ENCODE results near the gene PHEX.

PHEX gene

GRCh38 chrX:22237479-22237878 is 205.4 kb downstream of the PHEX start:
- TF ChIP-seq, protein P1, sequence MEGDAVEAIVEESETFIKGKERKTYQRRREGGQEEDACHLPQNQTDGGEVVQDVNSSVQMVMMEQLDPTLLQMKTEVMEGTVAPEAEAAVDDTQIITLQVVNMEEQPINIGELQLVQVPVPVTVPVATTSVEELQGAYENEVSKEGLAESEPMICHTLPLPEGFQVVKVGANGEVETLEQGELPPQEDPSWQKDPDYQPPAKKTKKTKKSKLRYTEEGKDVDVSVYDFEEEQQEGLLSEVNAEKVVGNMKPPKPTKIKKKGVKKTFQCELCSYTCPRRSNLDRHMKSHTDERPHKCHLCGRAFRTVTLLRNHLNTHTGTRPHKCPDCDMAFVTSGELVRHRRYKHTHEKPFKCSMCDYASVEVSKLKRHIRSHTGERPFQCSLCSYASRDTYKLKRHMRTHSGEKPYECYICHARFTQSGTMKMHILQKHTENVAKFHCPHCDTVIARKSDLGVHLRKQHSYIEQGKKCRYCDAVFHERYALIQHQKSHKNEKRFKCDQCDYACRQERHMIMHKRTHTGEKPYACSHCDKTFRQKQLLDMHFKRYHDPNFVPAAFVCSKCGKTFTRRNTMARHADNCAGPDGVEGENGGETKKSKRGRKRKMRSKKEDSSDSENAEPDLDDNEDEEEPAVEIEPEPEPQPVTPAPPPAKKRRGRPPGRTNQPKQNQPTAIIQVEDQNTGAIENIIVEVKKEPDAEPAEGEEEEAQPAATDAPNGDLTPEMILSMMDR (IDR thresholded peaks at IDR 0.05; ENCODE audit: low read depth, low read length) = no peak
- in situ Hi-C loops (cut with HindIII; ENCODE audit: low sequenced_read_pairs) = no loop called here
- H3K4me3 ChIP-seq (ENCODE audit: low read depth, low read length) = no peak overlapping the region
- DNase-seq (ENCODE audit: low read depth, low spot score) = peak; percentile 3

- DNase-seq (ENCODE audit: low read depth, low spot score) = peak; percentile 28
- no peak overlapping the region for H3K4me3 ChIP-seq (ENCODE audit: low read depth, low read length)
- in situ Hi-C loops (cut with HindIII; ENCODE audit: low sequenced_read_pairs) = no loop called here
- TF ChIP-seq, protein P1 (IDR thresholded peaks at IDR 0.05; ENCODE audit: low read depth, low read length) = no peak
These were observed 214.5 kb downstream of the PHEX start for GRCh38 chrX:22246620-22247019.

DNA sequence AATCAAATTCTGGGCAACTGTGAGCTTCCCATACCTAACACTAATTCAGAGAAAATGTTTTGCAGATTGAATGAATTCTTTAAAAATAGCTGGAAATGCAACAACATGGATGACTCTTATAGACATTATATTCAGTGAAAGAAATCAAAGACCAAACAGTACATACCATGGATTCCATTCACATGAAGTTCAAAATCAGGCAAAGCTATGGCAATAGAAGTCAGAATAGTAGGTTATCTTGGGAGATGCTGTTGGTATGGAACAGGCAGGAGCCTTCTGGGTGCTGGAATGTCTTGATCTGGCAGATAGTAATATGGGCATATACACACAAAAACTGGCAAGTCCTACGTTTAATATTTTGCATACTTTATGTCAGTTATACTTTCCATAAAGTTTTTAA is 215.0 kb downstream of the PHEX start:
- no peak overlapping the region for H3K4me3 ChIP-seq (ENCODE audit: low read depth, low read length)
- peak; percentile 24 for DNase-seq (ENCODE audit: low read depth, low spot score)
- TF ChIP-seq, protein P1 (IDR thresholded peaks at IDR 0.05; ENCODE audit: low read depth, low read length) = no peak
- in situ Hi-C loops (cut with HindIII; ENCODE audit: low sequenced_read_pairs) = no loop called here

GRCh38 chrX:22248401-22248800 is 216.3 kb downstream of the PHEX start:
- DNase-seq (ENCODE audit: low read depth, low spot score) = no peak
- H3K4me3 ChIP-seq (ENCODE audit: low read depth, low read length) = no peak overlapping the region
- TF ChIP-seq, protein P1 (IDR thresholded peaks at IDR 0.05; ENCODE audit: low read depth, low read length) = no peak
- in situ Hi-C loops (cut with HindIII; ENCODE audit: low sequenced_read_pairs) = no loop called here

- DNase-seq (ENCODE audit: low read depth, low spot score) = no peak
- no peak overlapping the region for H3K4me3 ChIP-seq (ENCODE audit: low read depth, low read length)
- TF ChIP-seq, protein P1 (IDR thresholded peaks at IDR 0.05; ENCODE audit: low read depth, low read length) = no peak
- in situ Hi-C loops (cut with HindIII; ENCODE audit: low sequenced_read_pairs) = no loop called here
These were observed 217.2 kb downstream of the PHEX start for GRCh38 chrX:22249371-22249770.

DNA sequence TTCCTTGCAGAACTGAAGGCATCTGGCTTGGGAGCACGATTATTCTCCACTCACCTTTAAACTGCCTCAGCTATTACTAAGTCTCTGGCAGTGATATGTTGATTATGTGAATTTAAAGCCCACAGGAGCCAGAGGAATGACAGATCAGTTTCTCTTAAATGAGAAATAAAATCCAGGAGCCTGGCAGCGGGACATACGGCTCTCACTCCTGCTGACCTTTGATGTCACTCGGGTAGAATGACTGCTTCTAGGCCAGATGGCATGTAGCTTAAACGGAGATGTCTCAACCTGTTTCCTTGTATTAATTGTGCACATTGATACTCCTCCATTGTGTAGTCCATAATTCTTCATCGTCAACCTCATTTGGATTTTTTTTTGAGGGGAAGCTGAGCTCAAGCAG is 236.6 kb downstream of the PHEX start:
- H3K4me3 ChIP-seq (ENCODE audit: low read depth, low read length) = no peak overlapping the region
- no peak for DNase-seq (ENCODE audit: low read depth, low spot score)
- TF ChIP-seq, protein P1 (IDR thresholded peaks at IDR 0.05; ENCODE audit: low read depth, low read length) = no peak
- in situ Hi-C loops (cut with HindIII; ENCODE audit: low sequenced_read_pairs) = no loop called here

- H3K4me3 ChIP-seq (ENCODE audit: low read depth, low read length) = no peak within 1 kb of the TSS
- TF ChIP-seq, protein P1 (IDR thresholded peaks at IDR 0.05; ENCODE audit: low read depth, low read length) = no peak
- DNase-seq (ENCODE audit: low read depth, low spot score) = no peak
- in situ Hi-C loops (cut with HindIII; ENCODE audit: low sequenced_read_pairs) = no loop called here
These were observed 240.5 kb downstream of the PHEX start, which contains the start of gene CBLL2 for GRCh38 chrX:22272613-22273012. TSS of gene CBLL2 (plus strand) at chrX:22272913. CDS start at chrX:22272992, 79 bp downstream.

All from astrocyte of the spinal cord (primary cell).